ENCODE measurements around the gene TMEM208. TPM values are rescaled to one million over a fixed set of nuclear protein-coding genes. Genes with fewer than 3 reads are reported as not detected.

Gene TMEM208
- polyA plus RNA-seq, 3 donors = 45.4 to 130 (median 117) TPM

- peak overlapping the region; percentile 85 for H3K9ac ChIP-seq (ENCODE audit: insufficient read depth, low read length, poor library complexity, severe bottlenecking)
- Mint-ChIP-seq H3K4me3 (peak overlapping the region; percentile 75 to 92), H3K36me3 (peaks cover 21 to 31% of the 10 kb centered on the region in 2 donors), H3K4me1 (peaks cover 60% of the 10 kb centered on the region), H3K27ac (peak overlapping the region; percentile 99 to 100 (median 99)), H3K9me3 (peaks cover 0 to 4% (median 0%) of the 10 kb centered on the region in 7 donors), H3K27me3 (ENCODE audit: low read depth in 3 of 3) (peaks cover 3 to 10% (median 7%) of the 10 kb centered on the region in 3 donors)
- H3K4me2 ChIP-seq (replicated peaks; ENCODE audit: extremely low read depth, low read length, poor library complexity, severe bottlenecking) = peak overlapping the region; percentile 87
- WGBS (ENCODE audit: insufficient coverage) = 50% methylated on average over 1 of the region's 4 CpGs
- H3K9me3 ChIP-seq (replicated peaks in 1 of 2; ENCODE audit: control insufficient read depth in 1 of 2, insufficient read depth in 1 of 2, low read length in 2 of 2) = no peaks in the 10 kb centered on the region
- peak; percentile 51 to 80 (median 58) for DNase-seq
- H3K79me2 ChIP-seq (ENCODE audit: insufficient read depth, low read length) = peaks cover 54% of the 10 kb centered on the region
- peaks cover 6% of the 10 kb centered on the region in 2 donors for H3K27me3 ChIP-seq (ENCODE audit: control insufficient read depth in 2 of 2, insufficient read depth in 2 of 2, low read length in 2 of 2)
- peak overlapping the region; percentile 84 to 100 for H3K27ac ChIP-seq (ENCODE audit: low read depth in 1 of 2, low read length in 2 of 2)
- intact Hi-C loops (cut with micrococcal nuclease) = loop anchor here in 1 of 2 donors (1.0 to 10.0 kb wide), 4 partner anchors 16 to 549 kb away; partner anchors contain the start of genes CMTM4, CTCF and TMEM208
- peaks cover 61 to 67% of the 10 kb centered on the region in 2 donors for H3K4me1 ChIP-seq (ENCODE audit: control insufficient read depth in 1 of 2, insufficient read depth in 2 of 2, low read length in 2 of 2)
- H2AFZ ChIP-seq (ENCODE audit: insufficient read depth, low read depth, low read length, poor library complexity, severe bottlenecking) = no peak overlapping the region
- H3K4me3 ChIP-seq (replicated peaks in 1 of 3; ENCODE audit: low read depth in 2 of 3, low read length in 3 of 3) = peak overlapping the region in 2 of 3 experiments; percentile 10 to 97
- H4K20me1 ChIP-seq (ENCODE audit: insufficient read depth, low read length) = peaks cover 41% of the 10 kb centered on the region
- no peak for TF ChIP-seq CTCF (IDR thresholded peaks at IDR 0.05)
- H3K36me3 ChIP-seq (replicated peaks in 1 of 2; ENCODE audit: control insufficient read depth in 1 of 2, insufficient read depth in 2 of 2, low read length in 2 of 2) = peaks cover 14 to 22% of the 10 kb centered on the region in 2 donors
These were observed 16.6 kb downstream of the TMEM208 start for GRCh38 chr16:67243481-67243880.

- WGBS (ENCODE audit: insufficient coverage) = 0% methylated on average over 4 of the region's 5 CpGs
- peaks cover 0 to 9% (median 1%) of the 10 kb centered on the region in 7 donors for H3K9me3 Mint-ChIP-seq
- H3K4me1 ChIP-seq (ENCODE audit: control insufficient read depth in 1 of 2, insufficient read depth in 2 of 2, low read length in 2 of 2) = peaks cover 68 to 75% of the 10 kb centered on the region in 2 donors
- peak; percentile 95 to 99 (median 99) for DNase-seq
- peak; percentile 11 for TF ChIP-seq CTCF (IDR thresholded peaks at IDR 0.05)
- peak overlapping the region; percentile 92 for H3K4me3 Mint-ChIP-seq
- peaks cover 54% of the 10 kb centered on the region for H3K79me2 ChIP-seq (ENCODE audit: insufficient read depth, low read length)
- H3K9me3 ChIP-seq (replicated peaks in 1 of 2; ENCODE audit: control insufficient read depth in 1 of 2, insufficient read depth in 1 of 2, low read length in 2 of 2) = no peaks in the 10 kb centered on the region
- H3K27me3 Mint-ChIP-seq (ENCODE audit: low read depth in 3 of 3) = peaks cover 12 to 21% (median 16%) of the 10 kb centered on the region in 3 donors
- H3K36me3 ChIP-seq (replicated peaks in 1 of 2; ENCODE audit: control insufficient read depth in 1 of 2, insufficient read depth in 2 of 2, low read length in 2 of 2) = peaks cover 2 to 11% of the 10 kb centered on the region in 2 donors
- peak overlapping the region; percentile 8 for H2AFZ ChIP-seq (ENCODE audit: insufficient read depth, low read depth, low read length, poor library complexity, severe bottlenecking)
- H3K4me3 ChIP-seq (replicated peaks in 1 of 3; ENCODE audit: low read depth in 2 of 3, low read length in 3 of 3) = peak overlapping the region; percentile 71 to 97 (median 74)
- intact Hi-C loops (cut with micrococcal nuclease) = loop anchor here in 1 of 2 donors (10.0 kb wide), 3 partner anchors 230 to 550 kb away; partner anchors contain the start of genes CMTM4 and CTCF
- H3K4me1 Mint-ChIP-seq = peaks cover 69% of the 10 kb centered on the region
- peak overlapping the region; percentile 99 to 100 (median 99) for H3K27ac Mint-ChIP-seq
- H3K4me2 ChIP-seq (replicated peaks; ENCODE audit: extremely low read depth, low read length, poor library complexity, severe bottlenecking) = peak overlapping the region; percentile 87
- peaks cover 13 to 16% of the 10 kb centered on the region in 2 donors for H3K27me3 ChIP-seq (ENCODE audit: control insufficient read depth in 2 of 2, insufficient read depth in 2 of 2, low read length in 2 of 2)
- peaks cover 30% of the 10 kb centered on the region for H4K20me1 ChIP-seq (ENCODE audit: insufficient read depth, low read length)
- H3K27ac ChIP-seq (ENCODE audit: low read depth in 1 of 2, low read length in 2 of 2) = peak overlapping the region; percentile 84 to 100
- peak overlapping the region; percentile 85 for H3K9ac ChIP-seq (ENCODE audit: insufficient read depth, low read length, poor library complexity, severe bottlenecking)
- H3K36me3 Mint-ChIP-seq = peaks cover 10 to 23% of the 10 kb centered on the region in 2 donors
These were observed 17.7 kb downstream of the TMEM208 start for GRCh38 chr16:67244387-67245185.

Measured in CD14-positive monocyte (primary cell).